ENCODE data around the gene NBEA. TPM values are rescaled to one million over a fixed set of nuclear protein-coding genes. Genes with fewer than 3 reads are reported as not detected.

NBEA gene
- total RNA-seq, 2 donors from 2014 or later, result 15.2 to 15.9 TPM

GRCh38 chr13:35005051-35005450 lies 63.0 kb downstream of the NBEA start:
- Mint-ChIP-seq H3K36me3 (ENCODE audit: low read depth) (no peaks in the 10 kb centered on the region), H3K4me3 (no peak overlapping the region), H3K27me3 (ENCODE audit: insufficient read depth) (no peaks in the 10 kb centered on the region), H3K4me1 (no peaks in the 10 kb centered on the region), H3K9me3 (no peaks in the 10 kb centered on the region), H3K27ac (no peak overlapping the region)
- TF ChIP-seq CTCF (conservative IDR thresholded peaks at IDR 0.05), result no peak
- no peak for DNase-seq
- Histone ChIP-seq H3K9ac (ENCODE audit: extremely low read depth, low read length, poor library complexity, severe bottlenecking) (no peak overlapping the region), H3K27me3 (ENCODE audit: control insufficient read depth, insufficient read depth, low read length, poor library complexity, severe bottlenecking) (no peaks in the 10 kb centered on the region), H3K9me3 (ENCODE audit: control insufficient read depth, low read length) (no peaks in the 10 kb centered on the region), H3K36me3 (ENCODE audit: control insufficient read depth, insufficient read depth, low read length) (no peaks in the 10 kb centered on the region), H3K4me3 (ENCODE audit: low read length) (no peak overlapping the region), H3K4me1 (ENCODE audit: control insufficient read depth, insufficient read depth, low read length) (no peaks in the 10 kb centered on the region), H3K27ac (ENCODE audit: low read depth, low read length) (no peak overlapping the region)
- 82 to 83% methylated on average over 1 to 2 of the region's 2 CpGs for WGBS, 2 experiments (ENCODE audit: insufficient coverage in 1 of 2, insufficient read length in 1 of 2)

GRCh38 chr13:35014606-35015213 lies 72.6 kb downstream of the NBEA start:
- Mint-ChIP-seq H3K36me3 (ENCODE audit: low read depth) (no peaks in the 10 kb centered on the region), H3K27ac (no peak overlapping the region), H3K27me3 (ENCODE audit: insufficient read depth) (no peaks in the 10 kb centered on the region), H3K4me3 (no peak overlapping the region), H3K9me3 (no peaks in the 10 kb centered on the region), H3K4me1 (peaks cover 3% of the 10 kb centered on the region)
- no peaks in the 10 kb centered on the region for H3K36me3 ChIP-seq (ENCODE audit: control insufficient read depth, insufficient read depth, low read length)
- no peaks in the 10 kb centered on the region for H3K4me1 ChIP-seq (ENCODE audit: control insufficient read depth, insufficient read depth, low read length)
- DNase-seq, result peak; percentile 63
- H3K4me3 ChIP-seq (ENCODE audit: low read length), result no peak overlapping the region
- TF ChIP-seq CTCF (conservative IDR thresholded peaks at IDR 0.05), result no peak
- no peaks in the 10 kb centered on the region for H3K27me3 ChIP-seq (ENCODE audit: control insufficient read depth, insufficient read depth, low read length, poor library complexity, severe bottlenecking)
- no peak overlapping the region for H3K9ac ChIP-seq (ENCODE audit: extremely low read depth, low read length, poor library complexity, severe bottlenecking)
- H3K9me3 ChIP-seq (ENCODE audit: control insufficient read depth, low read length), result no peaks in the 10 kb centered on the region
- WGBS, 2 experiments (ENCODE audit: insufficient coverage in 1 of 2, insufficient read length in 1 of 2), result 90 to 92% methylated on average over 2 to 4 of the region's 7 CpGs
- no peak overlapping the region for H3K27ac ChIP-seq (ENCODE audit: low read depth, low read length)

- H3K36me3 ChIP-seq (ENCODE audit: control insufficient read depth, insufficient read depth, low read length), result no peaks in the 10 kb centered on the region
- peak overlapping the region; percentile 72 for H3K27ac ChIP-seq (ENCODE audit: low read depth, low read length)
- Mint-ChIP-seq H3K4me1 (peaks cover 3% of the 10 kb centered on the region), H3K9me3 (no peaks in the 10 kb centered on the region), H3K27me3 (ENCODE audit: insufficient read depth) (no peaks in the 10 kb centered on the region), H3K27ac (peak overlapping the region; percentile 26), H3K4me3 (no peak overlapping the region), H3K36me3 (ENCODE audit: low read depth) (no peaks in the 10 kb centered on the region)
- TF ChIP-seq CTCF (conservative IDR thresholded peaks at IDR 0.05), result no peak
- H3K4me3 ChIP-seq (ENCODE audit: low read length), result no peak overlapping the region
- DNase-seq, result no peak
- no peaks in the 10 kb centered on the region for H3K27me3 ChIP-seq (ENCODE audit: control insufficient read depth, insufficient read depth, low read length, poor library complexity, severe bottlenecking)
- 72 to 73% methylated on average over 4 to 5 of the region's 5 CpGs for WGBS, 2 experiments (ENCODE audit: insufficient coverage in 1 of 2, insufficient read length in 1 of 2)
- H3K9ac ChIP-seq (ENCODE audit: extremely low read depth, low read length, poor library complexity, severe bottlenecking), result no peak overlapping the region
- H3K9me3 ChIP-seq (ENCODE audit: control insufficient read depth, low read length), result no peaks in the 10 kb centered on the region
- H3K4me1 ChIP-seq (ENCODE audit: control insufficient read depth, insufficient read depth, low read length), result no peaks in the 10 kb centered on the region
Measured at GRCh38 chr13:35016362-35017112, 74.5 kb downstream of the NBEA start.
